Frontal cortex (tissue), 4 donors: ENCODE results near the gene LTBP2. TPM values are rescaled to one million over a fixed set of nuclear protein-coding genes. Genes with fewer than 3 reads are reported as not detected.

ENCODE experiments used
- DNase-seq, 2 donors: peaks; one replicate each; pipeline ENCODE4 v3.0.0; 2012; ENCODE audit warnings: low spot score in 2 of 2
- FAIRE-seq: peaks from 2 replicates; lab custom pipeline; 2012; peaks lifted over from hg19 to GRCh38; lab: Jason Lieb, UNC
- total RNA-seq: library from RNA; depleted of rRNA; stranded (reverse); fragments of >200 nt; gene quantifications from one replicate; pipeline ENCODE4 v1.2.3, GENCODE V29; 2014
- donor health status: control.
- donor health status: control.
- donor health status: control.

LTBP2 gene
- total RNA-seq, 1 donor from 2014 or later, result 1.2 TPM

- no peak for DNase-seq
- FAIRE-seq, result no peak
Measured at GRCh38 chr14:74516451-74517160, 95.4 kb downstream of the LTBP2 start.

GRCh38 chr14:74515891-74516412 lies 96.1 kb downstream of the LTBP2 start:
- no peak for DNase-seq
- FAIRE-seq, result no peak

DNA sequence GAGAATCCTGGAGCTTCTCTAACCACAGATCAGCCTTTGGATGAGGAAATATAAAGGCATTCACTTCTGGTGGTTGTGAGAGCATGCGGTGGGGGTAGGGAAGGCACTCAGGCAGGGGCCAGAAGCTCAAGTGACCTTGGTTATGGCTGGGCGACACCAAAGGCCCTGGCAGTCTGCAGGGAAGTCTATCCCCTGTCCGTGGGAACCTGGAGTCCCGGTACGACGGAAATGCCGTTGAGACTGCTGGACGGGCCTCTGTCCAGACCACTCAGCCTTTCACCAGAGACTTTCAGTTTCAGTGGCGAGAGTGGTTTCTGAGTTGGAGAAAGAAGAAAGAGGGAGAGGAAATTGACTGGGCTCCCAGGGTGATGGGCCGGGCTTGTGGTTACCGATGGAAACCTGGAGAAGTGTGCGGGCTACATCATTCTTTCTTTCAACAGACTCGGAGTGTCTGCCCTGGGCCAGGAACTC lies 97.5 kb downstream of the LTBP2 start:
- DNase-seq (no peak), FAIRE-seq (no peak)

DNA sequence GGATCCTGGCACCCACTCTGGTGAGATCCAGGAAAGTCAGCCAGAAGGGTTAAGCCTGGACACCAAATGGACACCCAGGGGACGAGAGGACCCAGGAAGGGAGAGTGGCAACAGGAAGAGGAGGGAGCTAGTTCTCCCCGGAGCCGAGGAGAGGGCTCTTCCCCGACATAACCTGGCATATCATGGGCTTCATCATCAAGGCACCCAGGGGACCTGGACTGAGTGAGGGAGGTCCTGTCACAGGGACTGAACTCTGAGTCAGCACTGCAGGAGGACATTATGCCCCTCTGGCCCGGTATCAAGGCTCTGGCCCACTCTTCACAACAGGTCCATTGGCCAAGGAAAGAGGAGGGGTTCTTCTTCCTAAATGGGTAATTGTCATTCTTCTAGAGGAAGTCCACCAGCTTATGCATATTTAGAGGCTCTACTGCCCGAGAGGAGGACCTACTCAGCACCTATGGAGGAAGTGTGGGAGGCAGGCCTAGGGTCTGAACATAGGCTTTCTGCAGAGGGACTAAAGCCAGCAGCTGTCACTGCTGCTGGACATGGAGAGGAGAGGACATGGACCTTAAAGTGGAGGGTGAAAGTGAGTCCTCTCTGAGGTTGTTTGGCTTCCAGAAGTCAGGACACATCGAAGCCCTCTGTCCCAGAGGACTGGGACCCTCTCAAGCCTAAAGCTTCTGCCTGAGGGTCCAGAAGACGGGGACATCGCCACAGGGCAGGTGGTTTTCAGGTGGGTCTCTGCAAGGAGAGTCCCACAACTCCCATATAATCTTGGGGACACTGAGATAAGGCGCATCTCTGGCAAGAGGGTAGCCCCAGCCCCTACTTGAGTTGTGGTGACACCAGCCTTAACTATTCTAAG lies 99.8 kb downstream of the LTBP2 start:
- DNase-seq, result no peak
- no peak for FAIRE-seq

GRCh38 chr14:74510959-74511409 lies 101.1 kb downstream of the LTBP2 start:
- FAIRE-seq, result no peak

DNA sequence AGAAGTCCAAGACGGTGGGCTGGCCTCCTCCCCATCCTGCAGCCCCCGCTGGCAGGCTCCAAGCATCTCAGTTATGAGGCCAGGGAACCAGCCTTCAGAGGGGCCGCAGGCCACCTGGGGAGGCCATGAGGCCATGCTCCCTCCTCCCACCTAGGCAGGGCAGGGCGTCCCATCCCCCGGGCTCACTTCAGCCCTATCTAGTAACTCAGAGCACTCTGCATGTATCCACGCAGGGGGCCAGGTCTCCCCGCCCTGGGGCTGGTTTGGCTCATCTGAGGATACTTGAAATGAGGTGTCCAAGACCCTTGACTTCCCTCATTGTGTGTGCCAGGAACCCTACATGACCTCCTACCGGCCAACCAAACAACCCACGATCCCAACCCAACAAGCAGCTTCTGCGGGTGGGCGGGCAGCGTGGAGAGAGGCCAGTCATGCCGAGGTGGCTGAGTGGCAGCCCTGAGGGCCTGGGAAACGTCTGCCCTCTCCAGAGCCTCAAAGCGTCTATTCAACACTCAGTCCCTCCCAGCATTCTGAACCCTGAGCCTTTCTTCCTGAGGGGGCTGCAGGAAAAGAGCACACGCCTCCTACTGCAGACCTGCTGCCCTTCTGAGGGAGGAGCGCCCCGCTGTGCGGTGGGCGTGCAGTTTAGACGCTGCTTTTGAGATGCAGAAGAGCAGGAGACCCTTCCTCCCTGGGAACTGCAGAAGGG lies 101.7 kb downstream of the LTBP2 start:
- FAIRE-seq, result no peak
- DNase-seq, result no peak

More at GRCh38 chr14:74510959-74511409, 101.1 kb downstream of the LTBP2 start:
- no peak for DNase-seq

GRCh38 chr14:74509587-74510222 lies 102.3 kb downstream of the LTBP2 start:
- FAIRE-seq, result no peak
- DNase-seq, result no peak

GRCh38 chr14:74508844-74509428 lies 103.1 kb downstream of the LTBP2 start:
- FAIRE-seq (no peak), DNase-seq (no peak)

- FAIRE-seq (no peak), DNase-seq (no peak)
Measured at GRCh38 chr14:74508292-74508731, 103.7 kb downstream of the LTBP2 start.

- DNase-seq (no peak), FAIRE-seq (no peak)
Measured at GRCh38 chr14:74507840-74508239, 104.2 kb downstream of the LTBP2 start.

DNA sequence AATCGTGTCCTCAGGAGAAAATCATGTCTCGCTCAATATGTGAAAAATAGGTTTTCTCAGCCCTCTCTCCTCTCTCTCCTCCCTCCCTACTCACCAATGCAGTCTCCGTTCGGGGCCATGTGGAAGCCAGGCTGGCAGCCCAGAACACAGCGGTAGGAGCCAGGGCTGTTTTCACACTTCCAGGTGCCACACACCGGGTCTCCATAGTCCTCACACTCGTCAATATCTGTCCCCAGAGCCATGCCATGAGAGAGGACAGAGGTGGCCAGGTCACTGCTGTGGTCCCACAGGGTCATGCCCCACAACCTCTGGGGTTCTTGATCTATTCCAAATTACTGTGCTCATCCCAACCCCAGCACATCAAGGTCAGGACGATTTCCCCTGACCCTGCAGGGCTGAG lies 105.0 kb downstream of the LTBP2 start:
- DNase-seq (no peak), FAIRE-seq (no peak)

GRCh38 chr14:74506411-74506851 lies 105.6 kb downstream of the LTBP2 start:
- no peak for FAIRE-seq
- DNase-seq, result no peak

GRCh38 chr14:74505831-74506230 lies 106.2 kb downstream of the LTBP2 start:
- FAIRE-seq (no peak), DNase-seq (no peak)

GRCh38 chr14:74504874-74505720 lies 106.9 kb downstream of the LTBP2 start:
- DNase-seq (no peak), FAIRE-seq (no peak)

GRCh38 chr14:74504412-74504811 lies 107.6 kb downstream of the LTBP2 start:
- DNase-seq, result no peak
- FAIRE-seq, result no peak

DNA sequence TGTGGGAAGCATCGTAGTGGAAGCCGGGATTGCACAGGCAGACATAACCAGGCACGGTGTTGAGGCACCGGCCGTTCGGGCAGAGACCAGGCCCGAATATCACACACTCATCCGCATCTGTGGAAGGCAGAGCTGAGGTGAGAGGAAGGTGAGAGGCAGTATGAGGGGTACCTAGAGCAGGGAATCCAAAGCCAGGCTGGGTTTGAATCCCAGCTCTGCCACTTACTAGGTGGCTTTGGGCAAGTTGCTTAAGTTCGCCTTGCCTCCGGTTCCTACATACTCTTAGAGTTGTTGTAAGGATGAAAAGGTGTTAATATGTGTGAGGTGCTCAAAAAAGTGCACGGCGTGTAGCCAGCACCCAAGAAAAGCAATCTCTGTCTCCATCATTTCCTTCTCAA lies 108.1 kb downstream of the LTBP2 start:
- DNase-seq (no peak), FAIRE-seq (no peak)

GRCh38 chr14:74503291-74503937 lies 108.6 kb downstream of the LTBP2 start:
- no peak for FAIRE-seq
- no peak for DNase-seq
